NCI-H1930 (cell line): ENCODE measurements around the gene CST9.
"Not testable (repeated sequence)": the region's sequence is repeated elsewhere in the genome, so short reads cannot be mapped to it uniquely, and the experiment has no call there.

ENCODE experiments used
- DNase-seq, 2 experiments: peaks; one replicate each; lab custom pipeline; 2025; lab: John Stamatoyannopoulos, UW

CST9 gene

DNA sequence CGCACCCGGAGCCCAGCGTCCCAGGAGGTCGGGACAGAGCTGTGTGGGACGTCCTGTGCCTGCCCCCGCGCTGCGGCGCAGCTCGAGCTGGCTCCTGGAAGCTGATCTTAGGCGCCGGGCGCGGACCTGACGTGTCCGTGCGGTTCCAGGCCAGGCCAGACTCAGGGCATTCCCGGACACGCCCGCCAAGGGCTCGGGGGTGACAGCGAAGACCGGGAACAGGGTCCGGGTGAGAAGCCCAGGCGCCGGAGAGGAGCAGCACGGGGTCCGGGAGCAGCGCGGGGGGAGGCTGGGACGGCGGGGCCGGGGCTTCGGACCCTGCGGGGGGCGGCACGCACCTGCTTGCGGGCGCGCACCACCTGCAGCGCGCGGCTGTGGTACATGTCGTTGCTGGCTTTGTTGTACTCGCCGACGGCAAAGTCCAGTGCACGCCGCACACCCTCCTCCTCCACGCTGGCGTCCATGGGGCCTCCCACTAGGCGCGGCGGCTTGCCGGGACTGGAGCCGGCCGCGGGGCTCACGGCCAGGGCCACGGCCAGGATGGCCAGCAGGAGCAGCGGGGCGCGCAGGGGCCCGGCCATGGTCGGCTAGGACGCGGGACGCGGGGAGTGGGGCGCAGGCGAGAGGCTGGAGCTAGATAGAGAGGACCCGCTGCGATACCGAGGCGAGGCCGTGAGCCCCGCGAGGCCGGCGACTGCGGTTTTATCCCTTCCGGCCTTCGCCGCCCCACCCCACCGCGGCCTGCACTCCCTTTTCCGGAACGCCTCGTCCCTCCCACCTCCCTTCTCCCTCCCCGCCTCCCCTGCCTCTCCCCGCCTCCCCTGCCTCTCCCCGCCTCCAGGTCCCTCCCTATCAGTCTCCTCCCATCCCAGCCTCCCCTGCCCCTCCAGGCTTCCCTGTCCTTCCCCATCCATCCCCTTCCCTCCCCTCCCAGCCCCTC is 31.8 kb upstream of the CST9 start, which contains the start of gene CST3:
CST3 (minus strand) TSS at position 674 of the 940 bp plus-strand sequence; CDS start at position 581, 93 bp downstream.
- peak; percentile 54 to 67 for DNase-seq

DNA sequence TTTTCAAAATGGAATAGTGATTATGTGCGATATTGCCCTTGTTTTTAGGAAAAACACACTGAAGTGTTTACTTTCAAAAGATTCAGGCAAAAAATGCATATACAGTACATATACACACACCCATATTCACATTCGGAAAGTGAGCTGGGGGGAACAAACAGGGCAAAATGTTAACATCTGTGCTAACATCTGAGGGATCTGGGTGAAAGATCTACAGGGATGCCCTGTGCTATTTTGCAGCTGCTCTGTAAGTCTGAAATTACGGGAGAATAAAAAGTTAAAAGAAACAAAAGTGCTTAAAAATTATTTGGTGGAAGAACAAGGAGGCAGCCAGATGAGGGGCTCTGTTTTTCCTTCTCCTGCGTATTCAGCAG is 31.2 kb upstream of the CST9 start:
- no peak for DNase-seq

DNA sequence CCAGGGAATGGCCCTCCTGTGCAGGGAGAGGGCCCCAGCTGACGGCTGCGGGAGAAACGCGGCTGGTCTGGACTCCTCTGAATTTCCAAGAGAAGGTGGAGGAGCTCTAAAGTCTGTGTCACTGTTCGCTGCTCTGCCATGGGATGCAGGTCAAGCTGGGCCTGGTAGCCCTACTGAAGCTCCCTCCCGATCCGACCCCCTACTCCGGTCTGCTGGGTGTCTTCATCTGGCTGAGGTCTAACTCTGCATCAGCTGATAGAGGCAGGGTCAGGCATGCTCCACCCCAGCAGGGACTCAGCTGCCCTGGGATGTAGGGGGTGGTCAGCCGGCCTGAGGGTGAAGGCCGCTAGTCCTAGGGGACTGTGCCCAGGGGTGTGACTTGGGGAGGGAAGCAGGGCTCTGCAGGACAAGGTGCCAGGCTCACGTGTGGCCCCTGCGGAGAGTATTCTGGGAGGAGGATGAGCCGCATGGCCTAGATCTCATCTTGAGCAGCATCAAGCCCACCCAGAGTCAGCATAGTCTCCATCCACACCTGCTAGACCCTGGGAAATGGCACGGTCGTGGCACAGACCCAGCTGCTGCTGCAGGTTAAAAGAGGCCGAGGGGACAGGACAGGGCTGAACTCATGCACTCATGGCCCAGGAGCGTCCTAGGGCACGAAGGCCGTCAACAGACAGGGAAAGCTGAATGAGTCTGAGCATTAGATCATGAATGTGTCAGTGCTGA is 30.6 kb upstream of the CST9 start:
- no peak for DNase-seq

DNA sequence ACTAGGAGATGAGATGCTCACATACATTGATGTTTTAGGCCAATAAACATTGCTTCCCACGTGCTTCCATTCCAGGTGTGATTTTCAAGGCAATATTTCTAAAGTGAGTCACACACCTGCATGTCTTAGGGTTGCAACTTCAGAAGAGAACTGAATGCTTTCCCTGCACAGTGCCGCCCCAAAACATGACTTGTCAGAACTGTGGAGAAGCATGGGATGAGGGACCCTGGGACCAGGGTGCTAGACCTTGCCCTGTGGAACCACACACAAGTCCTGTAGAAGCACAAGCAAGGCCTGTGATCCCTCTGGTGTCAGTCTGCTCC is 30.0 kb upstream of the CST9 start:
- not testable (repeated sequence) for DNase-seq

DNA sequence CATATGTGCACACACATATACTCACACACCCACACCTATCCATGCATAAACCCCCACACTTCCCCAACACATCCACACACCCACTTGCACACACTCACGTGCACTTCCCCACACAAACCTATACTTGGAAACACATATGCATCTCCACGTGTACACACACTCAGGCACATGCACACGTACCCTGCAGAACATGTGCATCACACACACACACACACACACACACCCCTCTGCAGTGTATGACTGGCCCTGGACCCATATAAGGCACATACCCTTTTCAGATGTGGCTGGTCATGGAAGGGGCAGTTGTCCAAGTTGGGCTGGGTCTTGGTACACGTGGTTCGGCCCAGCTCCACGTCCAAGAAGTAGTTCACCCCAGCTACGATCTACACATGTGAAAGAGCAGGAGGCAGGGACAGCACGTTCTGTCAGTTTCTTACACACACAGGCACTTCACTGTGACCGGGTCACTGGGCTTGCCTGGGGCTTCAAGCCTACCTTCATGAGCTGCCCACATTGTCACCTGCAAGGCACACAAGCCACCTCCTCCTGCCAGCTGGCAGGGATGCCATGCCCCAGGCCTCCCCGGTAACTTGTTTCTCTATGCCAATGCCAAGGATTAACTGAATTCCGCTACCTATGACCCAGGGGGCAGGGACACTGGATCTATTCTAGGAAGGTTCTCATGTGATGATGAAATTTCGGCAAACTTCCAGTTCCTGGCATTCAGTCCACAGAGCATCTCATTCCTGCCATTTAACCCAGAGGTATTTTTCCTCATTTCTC is 29.5 kb upstream of the CST9 start:
- DNase-seq = no peak

DNA sequence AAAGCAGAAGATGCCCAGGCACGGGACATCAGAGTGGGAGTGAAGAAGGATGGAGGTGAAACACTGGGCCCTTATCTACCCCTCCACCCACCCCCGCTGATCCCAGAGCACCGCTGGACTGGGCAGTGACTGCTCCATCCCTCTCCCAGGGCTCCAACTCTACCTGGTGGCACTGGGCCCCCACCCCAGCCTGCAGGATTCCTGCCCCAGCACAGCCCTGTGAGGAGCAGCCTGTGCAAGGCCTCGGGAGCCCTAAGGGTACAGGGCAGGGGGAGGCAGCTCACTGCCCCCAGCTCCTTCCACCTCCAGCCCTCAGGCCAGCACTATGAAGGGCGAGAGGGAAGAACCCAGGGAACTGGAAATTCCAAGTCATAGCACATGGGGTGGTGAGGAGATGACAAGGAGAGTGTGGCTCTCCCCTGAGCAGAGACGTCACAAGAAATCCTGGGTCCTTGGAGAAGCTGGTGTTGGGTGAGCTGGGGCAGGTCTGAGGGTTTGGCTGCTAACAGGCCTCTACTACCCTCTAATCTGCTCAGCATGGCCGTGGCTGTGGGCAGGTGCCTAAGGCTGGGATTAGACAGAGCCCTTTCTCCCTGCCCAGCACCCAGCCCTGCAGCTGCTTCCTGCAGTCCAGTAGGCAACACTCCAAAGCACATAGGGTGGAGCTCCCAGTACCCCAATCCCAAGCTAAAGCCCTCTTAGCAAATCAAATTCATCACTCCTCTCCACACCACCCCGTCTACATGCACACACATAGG is 28.5 kb upstream of the CST9 start:
- DNase-seq = no peak

DNA sequence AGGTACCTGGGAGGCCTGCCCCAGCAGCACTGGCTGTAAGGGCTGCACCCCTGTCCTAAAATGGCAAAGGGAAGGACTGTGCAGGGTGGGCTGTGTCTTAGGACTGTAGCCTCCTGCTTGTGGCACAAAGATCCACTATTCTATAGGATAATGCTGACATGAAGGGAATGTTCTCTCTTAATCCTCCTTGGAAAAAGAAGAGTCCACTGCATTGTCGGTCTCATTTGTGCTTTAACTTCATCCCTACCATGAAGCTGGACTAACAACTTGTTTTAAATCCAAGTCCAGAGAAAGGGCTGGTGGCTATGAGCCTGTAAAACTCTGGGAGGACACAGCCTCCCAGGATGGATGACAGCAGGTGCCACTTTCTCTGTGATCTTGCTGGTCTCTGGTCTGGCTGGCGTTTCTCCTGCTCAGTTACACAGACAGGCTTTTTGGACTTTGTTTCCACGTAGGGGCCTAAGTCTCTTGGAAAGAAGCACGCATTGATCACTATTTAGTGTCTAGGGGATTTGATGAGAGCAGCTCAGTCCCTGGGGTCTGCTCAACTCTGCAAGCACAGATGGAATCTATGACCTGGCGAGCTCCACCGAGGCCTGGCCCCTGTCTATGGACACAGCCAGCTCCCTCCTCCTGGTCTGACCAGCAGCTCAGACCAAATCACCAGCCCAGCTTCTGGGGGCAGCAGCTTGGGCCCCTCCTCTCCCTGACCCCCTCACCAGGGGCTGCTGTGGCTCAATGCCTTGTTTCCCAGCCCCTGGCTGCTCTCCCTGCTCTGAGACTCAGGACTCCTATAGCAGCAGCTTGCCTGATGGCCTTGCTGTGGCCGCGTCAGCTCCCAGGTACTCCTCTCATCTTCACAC is 27.2 kb upstream of the CST9 start:
- DNase-seq = no peak

DNA sequence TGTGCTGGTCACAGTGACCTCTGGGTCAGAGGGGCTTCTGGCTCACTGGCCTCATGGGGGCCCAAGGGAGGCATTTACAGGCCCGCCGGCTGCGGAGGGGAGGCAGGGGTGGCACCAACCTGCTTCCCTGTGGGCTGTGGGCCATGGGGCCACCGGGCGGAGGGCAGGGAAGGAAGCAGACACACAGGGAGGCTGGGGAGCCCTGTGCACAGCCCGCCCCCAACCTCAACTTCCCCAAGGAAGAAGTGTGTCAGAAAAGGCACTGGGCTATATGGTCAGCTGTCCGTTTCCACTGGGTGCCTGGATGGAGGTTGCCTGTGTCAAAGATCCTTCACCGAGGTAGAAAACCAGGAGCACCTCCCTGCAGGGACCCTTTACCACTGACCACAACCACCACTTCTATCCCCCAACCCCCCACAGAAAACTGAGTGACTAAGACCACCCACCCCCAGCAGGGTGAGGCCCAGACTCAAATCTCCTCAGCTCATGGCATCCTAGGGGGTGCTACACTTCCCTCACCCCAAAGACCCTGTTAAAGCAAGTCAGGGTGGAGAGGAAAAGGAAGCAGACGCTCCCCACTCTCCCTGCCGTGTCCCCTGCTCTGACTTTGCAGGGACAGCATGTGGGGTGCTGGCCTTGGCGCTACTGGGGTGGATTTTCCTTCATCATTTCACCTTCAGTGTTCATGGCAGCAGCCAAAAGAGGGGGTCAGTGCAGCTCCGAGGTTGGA is 26.4 kb upstream of the CST9 start:
- DNase-seq = no peak

DNA sequence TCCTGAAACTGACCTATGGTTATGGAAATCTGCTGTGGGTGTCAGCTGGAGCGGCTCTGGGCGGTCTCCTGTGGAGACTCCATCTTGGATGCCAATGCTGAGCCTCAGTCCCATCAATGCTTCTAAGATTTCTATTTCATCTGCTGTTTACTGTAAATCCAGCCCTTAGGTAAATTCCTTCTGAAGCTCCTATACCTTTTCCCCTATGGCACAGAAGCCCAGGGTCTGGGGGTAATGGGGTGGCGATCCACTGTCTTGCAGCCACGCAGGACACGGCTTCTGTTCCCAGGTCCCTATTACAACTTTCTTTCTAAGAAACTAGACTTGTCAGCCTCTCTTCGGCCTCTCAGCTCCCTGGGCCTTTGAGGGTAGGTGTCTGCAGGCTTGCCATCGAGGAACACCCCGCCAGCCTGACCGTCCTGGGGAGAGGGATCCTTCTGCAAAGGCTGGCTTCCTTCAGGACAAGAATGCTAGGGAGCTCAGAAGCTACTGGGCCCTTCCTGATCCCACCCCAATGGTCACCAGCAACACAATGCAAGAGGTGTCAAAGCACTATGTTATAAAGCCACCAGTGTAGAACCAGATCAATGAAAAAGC is 25.6 kb upstream of the CST9 start:
- no peak for DNase-seq

DNA sequence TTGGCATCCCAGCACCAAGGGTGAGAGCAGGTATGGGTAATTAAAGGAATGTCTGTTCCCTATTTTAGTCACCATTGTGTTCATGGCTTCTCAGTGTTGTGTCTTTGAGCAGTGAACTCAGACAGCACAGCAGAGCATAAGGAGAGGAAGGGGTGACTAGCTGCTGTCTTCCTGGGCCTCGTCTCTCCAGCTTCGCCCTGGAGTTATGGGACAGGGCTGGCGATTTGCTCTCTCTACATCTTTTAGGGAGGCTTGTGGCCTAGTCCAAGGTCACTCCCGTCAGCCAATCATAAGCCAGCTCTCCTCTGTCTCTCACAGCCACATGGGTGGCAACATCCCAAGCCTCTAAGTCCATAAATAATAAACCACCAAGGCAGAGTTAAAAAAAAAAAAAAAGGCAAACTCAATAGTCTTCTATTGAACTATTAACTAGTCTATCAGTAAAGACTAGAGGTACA is 24.7 kb upstream of the CST9 start:
- DNase-seq = no peak

DNA sequence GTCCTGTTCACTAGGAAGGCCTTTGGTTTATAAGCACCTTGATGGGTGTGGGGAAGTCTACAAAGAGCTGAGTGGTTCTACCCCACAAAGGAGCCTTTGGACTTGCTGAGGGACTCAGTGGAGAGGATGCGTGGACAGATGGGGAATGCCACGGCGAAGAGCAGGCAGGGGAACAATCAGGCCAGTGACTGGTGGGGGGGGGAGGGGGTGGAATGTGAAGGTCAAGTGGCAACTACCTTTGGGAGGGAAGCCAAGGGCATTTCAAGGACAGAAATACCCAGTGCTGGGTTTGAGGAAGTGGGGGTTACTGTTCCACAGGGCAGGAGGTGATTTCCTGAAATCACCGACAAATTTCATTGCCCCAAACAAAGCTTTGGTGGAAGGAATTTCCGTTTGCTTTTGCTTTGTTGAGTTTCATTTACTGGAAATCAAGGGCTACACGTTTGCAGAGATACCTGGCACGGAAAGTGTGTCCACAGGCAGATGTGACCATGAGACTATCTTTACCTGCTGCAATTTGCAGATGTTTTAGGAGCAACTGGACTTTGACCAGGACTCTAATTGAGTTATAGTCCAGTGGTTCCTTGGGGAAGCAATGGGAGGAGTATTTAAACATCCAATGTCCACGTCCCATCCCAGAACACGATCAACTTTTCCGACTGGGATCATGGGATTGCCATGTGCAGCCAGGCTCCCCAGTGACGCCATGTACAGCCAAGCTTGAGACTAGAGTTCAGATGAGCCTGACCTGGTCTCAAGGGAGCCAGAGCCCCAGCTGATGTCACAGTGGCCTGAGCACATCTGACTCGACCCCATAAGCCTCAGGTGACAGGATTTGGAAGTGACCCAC is 24.1 kb upstream of the CST9 start:
- no peak for DNase-seq

DNA sequence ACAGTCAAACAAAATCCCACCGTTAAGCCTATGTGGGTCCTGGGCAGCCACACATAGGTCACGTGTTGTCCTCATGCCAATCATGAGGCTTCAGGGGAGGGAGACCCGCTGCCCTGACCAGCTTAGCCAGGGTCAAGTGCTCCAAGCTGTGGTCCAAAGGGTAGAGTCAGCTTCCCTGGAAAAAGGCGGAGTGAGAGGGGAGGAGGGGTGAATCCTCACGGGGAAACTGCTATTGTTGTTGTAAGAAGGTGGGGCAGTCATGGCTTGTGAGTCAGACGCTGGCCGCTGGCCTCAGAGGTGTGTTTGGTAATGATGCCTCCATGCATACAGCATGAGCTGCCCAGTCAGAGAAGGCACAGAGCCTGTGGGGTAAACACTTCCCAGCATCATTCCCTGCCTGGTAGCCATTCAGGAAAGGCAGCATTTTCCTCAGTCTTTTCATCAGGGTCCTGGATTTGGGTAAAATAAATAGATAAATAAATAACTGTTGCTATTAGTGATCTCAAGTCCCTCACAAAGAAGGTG is 23.4 kb upstream of the CST9 start:
- no peak for DNase-seq

DNA sequence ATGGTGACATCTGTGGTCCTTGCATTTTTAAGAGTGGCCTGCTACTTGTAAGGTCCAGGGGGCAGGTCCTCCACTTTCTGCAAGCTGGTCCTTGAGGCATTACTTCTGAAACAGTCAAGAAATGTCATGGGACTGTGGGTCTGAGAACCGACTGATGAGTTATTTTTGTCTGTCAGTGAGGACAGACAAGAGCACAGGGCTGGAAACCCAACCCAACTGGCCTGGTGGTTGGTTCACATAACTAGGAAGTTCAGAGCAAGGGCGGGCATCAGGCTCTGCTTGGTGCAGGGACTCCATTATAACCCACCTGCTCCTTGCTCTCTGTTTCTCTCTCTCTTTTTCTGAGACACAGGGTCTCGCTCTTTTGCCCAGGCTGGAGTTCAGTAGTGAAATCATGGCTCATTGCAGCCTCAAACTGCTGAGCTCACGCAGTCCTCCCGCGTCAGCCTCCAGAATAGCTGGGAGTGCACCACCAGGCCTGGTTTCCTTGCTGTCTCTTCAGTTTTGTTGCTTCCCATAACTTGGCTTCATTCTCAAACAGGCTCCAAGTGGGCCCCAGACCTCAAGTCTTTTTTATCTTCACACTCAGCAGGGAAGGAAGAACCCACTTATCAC is 22.8 kb upstream of the CST9 start:
- DNase-seq = no peak

DNA sequence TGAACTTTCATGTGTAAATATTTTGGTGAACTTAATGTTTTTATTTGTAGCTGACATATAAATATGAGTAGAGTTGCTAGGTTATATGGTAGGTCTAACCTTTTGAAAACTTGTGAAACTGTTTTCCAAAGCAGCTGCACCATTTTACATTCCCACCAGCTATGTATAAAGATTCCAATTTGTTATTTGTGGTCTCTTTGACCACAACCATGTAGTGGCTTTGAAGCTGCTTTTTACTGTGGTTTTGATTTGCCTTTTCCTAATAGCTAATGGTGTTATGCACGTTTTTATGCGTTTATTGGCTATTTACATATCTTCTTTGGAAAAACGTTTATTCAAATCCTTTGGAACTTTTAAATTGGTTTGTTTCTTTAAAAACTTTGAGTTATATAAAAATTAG is 21.8 kb upstream of the CST9 start:
- DNase-seq = no peak

DNA sequence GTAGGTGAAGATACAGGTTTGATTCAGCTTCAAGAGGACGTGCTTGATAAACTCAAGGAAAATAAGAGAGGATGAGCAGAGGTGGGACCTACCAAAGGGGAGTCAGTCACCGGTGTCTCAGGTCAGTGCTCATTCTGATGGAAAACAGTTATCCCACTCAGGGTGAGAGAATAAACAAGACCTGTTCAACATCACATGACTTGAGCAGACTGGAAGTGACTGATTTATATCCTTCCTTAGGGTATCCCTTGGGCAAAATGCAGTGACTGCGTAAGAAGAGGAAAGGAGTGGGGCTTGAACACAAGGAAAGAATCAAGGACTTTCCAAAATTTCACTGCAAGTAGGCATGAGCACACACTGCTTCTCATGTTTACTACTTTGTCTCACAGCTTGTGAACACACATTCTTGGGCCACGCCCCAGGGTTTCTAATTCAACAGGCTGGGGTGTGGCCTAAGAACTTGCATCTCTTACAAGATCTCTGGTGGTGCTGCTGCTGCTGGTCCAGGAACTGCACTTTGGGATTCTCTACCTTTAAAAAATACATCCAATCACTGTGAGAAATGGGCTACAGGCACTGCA is 20.4 kb upstream of the CST9 start:
- DNase-seq = no peak

DNA sequence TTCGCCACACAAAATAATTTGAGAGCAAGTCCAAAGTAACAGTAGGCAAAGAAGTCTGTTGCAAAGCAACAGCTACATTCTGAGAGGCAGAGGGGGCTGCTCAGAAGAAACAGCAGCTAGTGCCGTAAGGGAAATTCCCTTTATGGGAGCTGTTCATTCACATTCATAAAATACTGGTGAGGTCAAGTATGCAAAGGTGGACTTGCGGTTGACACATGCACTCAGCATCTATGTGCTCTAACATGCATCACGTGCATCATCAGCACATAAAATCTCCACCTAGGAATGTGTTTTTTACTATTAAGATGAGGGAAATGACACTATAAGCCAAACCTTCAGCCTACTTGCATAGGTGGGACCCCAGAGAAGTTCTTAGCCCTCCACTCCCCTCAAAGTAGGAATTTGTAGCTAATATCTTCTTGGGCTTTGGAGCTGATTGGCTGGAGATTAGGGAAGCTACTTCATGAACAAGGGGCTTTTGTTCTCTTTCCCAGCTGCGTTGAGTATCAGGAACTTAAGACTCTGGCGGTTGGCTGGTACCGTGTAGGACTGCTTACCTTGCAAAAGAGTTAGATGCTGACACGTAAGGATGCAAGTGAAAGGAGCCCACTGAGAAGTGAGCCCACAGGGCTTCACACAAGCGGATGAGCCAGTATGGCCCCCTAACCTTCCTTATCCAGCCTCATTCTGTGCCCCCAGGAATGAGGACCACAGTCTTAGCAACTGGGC is 19.7 kb upstream of the CST9 start:
- no peak for DNase-seq

DNA sequence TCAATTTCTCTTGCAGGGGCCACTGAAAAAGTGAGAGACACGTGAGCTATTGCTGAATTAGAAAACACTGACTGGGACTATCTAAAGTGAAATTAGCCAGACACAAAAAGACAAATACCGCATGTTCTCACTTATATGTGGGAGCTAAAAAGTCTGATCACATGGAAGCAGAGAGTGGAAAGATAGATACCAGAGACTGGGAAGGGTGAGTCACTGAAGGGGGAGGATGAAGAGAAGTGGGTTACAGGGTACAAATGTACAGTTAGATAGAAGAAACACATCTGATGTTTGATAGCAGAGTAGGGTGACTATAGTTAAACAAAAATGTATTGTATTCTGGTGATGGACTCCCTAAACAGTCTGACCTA is 18.6 kb upstream of the CST9 start:
- no peak for DNase-seq
